Measurements from ENCODE around the gene GHRH.

- TF ChIP-seq, protein P1, sequence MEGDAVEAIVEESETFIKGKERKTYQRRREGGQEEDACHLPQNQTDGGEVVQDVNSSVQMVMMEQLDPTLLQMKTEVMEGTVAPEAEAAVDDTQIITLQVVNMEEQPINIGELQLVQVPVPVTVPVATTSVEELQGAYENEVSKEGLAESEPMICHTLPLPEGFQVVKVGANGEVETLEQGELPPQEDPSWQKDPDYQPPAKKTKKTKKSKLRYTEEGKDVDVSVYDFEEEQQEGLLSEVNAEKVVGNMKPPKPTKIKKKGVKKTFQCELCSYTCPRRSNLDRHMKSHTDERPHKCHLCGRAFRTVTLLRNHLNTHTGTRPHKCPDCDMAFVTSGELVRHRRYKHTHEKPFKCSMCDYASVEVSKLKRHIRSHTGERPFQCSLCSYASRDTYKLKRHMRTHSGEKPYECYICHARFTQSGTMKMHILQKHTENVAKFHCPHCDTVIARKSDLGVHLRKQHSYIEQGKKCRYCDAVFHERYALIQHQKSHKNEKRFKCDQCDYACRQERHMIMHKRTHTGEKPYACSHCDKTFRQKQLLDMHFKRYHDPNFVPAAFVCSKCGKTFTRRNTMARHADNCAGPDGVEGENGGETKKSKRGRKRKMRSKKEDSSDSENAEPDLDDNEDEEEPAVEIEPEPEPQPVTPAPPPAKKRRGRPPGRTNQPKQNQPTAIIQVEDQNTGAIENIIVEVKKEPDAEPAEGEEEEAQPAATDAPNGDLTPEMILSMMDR (IDR thresholded peaks at IDR 0.05) = no peak
- no peak for TF ChIP-seq POLR2AphosphoS5 (IDR thresholded peaks at IDR 0.05; ENCODE audit: insufficient read depth in 1 of 2, low read depth in 1 of 2)
Observed at GRCh38 chr20:37205794-37206193, 55.8 kb downstream of the GHRH start.

All from vagina (tissue), 2 donors.